Measurements from ENCODE around the gene NPAS3.

Gene NPAS3

GRCh38 chr14:33042591-33042990, 103.9 kb downstream of the NPAS3 start:
- Histone ChIP-seq H3K36me3 (ENCODE audit: control insufficient read depth, insufficient read depth, low read length) (no peaks in the 10 kb centered on the region), H3K27ac (ENCODE audit: insufficient read depth, low read depth, low read length, poor library complexity, severe bottlenecking) (no peak overlapping the region), H3K4me1 (ENCODE audit: control insufficient read depth, insufficient read depth, low read length) (peaks cover 3% of the 10 kb centered on the region), H3K9me3 (ENCODE audit: control insufficient read depth, low read length) (no peaks in the 10 kb centered on the region), H3K27me3 (ENCODE audit: control insufficient read depth, insufficient read depth, low read length, poor library complexity, severe bottlenecking) (no peaks in the 10 kb centered on the region), H3K4me3 (ENCODE audit: insufficient read depth, low read depth, low read length) (no peak overlapping the region)
- WGBS, 2 experiments: 89% methylated on average over 1 of the region's 1 CpG; no CpG with 5 or more reads in 1 of the 2 experiments

- no peak overlapping the region for H3K27ac ChIP-seq (ENCODE audit: insufficient read depth, low read depth, low read length, poor library complexity, severe bottlenecking)
- H3K4me3 ChIP-seq (ENCODE audit: insufficient read depth, low read depth, low read length): no peak overlapping the region
- WGBS, 2 experiments: 88 to 97% methylated on average over 3 to 4 of the region's 4 CpGs
- no peaks in the 10 kb centered on the region for H3K27me3 ChIP-seq (ENCODE audit: control insufficient read depth, insufficient read depth, low read length, poor library complexity, severe bottlenecking)
- no peaks in the 10 kb centered on the region for H3K4me1 ChIP-seq (ENCODE audit: control insufficient read depth, insufficient read depth, low read length)
- no peaks in the 10 kb centered on the region for H3K36me3 ChIP-seq (ENCODE audit: control insufficient read depth, insufficient read depth, low read length)
- H3K9me3 ChIP-seq (ENCODE audit: control insufficient read depth, low read length): no peaks in the 10 kb centered on the region
Observed at GRCh38 chr14:33045760-33046159, 107.1 kb downstream of the NPAS3 start.

GRCh38 chr14:33052943-33053342, 114.3 kb downstream of the NPAS3 start:
- 98 to 100% methylated on average over 2 of the region's 2 CpGs for WGBS, 2 experiments
- no peaks in the 10 kb centered on the region for H3K27me3 ChIP-seq (ENCODE audit: control insufficient read depth, insufficient read depth, low read length, poor library complexity, severe bottlenecking)
- H3K4me3 ChIP-seq (ENCODE audit: insufficient read depth, low read depth, low read length): no peak overlapping the region
- H3K27ac ChIP-seq (ENCODE audit: insufficient read depth, low read depth, low read length, poor library complexity, severe bottlenecking): no peak overlapping the region
- no peaks in the 10 kb centered on the region for H3K36me3 ChIP-seq (ENCODE audit: control insufficient read depth, insufficient read depth, low read length)
- no peaks in the 10 kb centered on the region for H3K4me1 ChIP-seq (ENCODE audit: control insufficient read depth, insufficient read depth, low read length)
- H3K9me3 ChIP-seq (ENCODE audit: control insufficient read depth, low read length): no peaks in the 10 kb centered on the region

- no peaks in the 10 kb centered on the region for H3K36me3 ChIP-seq (ENCODE audit: control insufficient read depth, insufficient read depth, low read length)
- WGBS, 2 experiments: 94 to 95% methylated on average over 3 to 4 of the region's 4 CpGs
- H3K9me3 ChIP-seq (ENCODE audit: control insufficient read depth, low read length): no peaks in the 10 kb centered on the region
- no peak overlapping the region for H3K27ac ChIP-seq (ENCODE audit: insufficient read depth, low read depth, low read length, poor library complexity, severe bottlenecking)
- no peaks in the 10 kb centered on the region for H3K27me3 ChIP-seq (ENCODE audit: control insufficient read depth, insufficient read depth, low read length, poor library complexity, severe bottlenecking)
- H3K4me1 ChIP-seq (ENCODE audit: control insufficient read depth, insufficient read depth, low read length): peaks cover 4% of the 10 kb centered on the region
- no peak overlapping the region for H3K4me3 ChIP-seq (ENCODE audit: insufficient read depth, low read depth, low read length)
Observed at GRCh38 chr14:33056213-33056612, 117.5 kb downstream of the NPAS3 start.

- WGBS, 2 experiments: 85 to 97% methylated on average over 2 to 3 of the region's 4 CpGs
- Histone ChIP-seq H3K27ac (ENCODE audit: insufficient read depth, low read depth, low read length, poor library complexity, severe bottlenecking) (no peak overlapping the region), H3K4me1 (ENCODE audit: control insufficient read depth, insufficient read depth, low read length) (peaks cover 12% of the 10 kb centered on the region), H3K27me3 (ENCODE audit: control insufficient read depth, insufficient read depth, low read length, poor library complexity, severe bottlenecking) (no peaks in the 10 kb centered on the region), H3K4me3 (ENCODE audit: insufficient read depth, low read depth, low read length) (no peak overlapping the region), H3K36me3 (ENCODE audit: control insufficient read depth, insufficient read depth, low read length) (no peaks in the 10 kb centered on the region), H3K9me3 (ENCODE audit: control insufficient read depth, low read length) (no peaks in the 10 kb centered on the region)
Observed at GRCh38 chr14:33057585-33057984, 118.9 kb downstream of the NPAS3 start.

GRCh38 chr14:33061667-33062325, 123.1 kb downstream of the NPAS3 start:
- peaks cover 12% of the 10 kb centered on the region for H3K4me1 ChIP-seq (ENCODE audit: control insufficient read depth, insufficient read depth, low read length)
- 78% methylated on average over 5 to 6 of the region's 6 CpGs for WGBS, 2 experiments
- no peaks in the 10 kb centered on the region for H3K27me3 ChIP-seq (ENCODE audit: control insufficient read depth, insufficient read depth, low read length, poor library complexity, severe bottlenecking)
- H3K27ac ChIP-seq (ENCODE audit: insufficient read depth, low read depth, low read length, poor library complexity, severe bottlenecking): no peak overlapping the region
- no peaks in the 10 kb centered on the region for H3K9me3 ChIP-seq (ENCODE audit: control insufficient read depth, low read length)
- H3K36me3 ChIP-seq (ENCODE audit: control insufficient read depth, insufficient read depth, low read length): no peaks in the 10 kb centered on the region
- no peak overlapping the region for H3K4me3 ChIP-seq (ENCODE audit: insufficient read depth, low read depth, low read length)

GRCh38 chr14:33062476-33062875, 123.8 kb downstream of the NPAS3 start:
- Histone ChIP-seq H3K9me3 (ENCODE audit: control insufficient read depth, low read length) (no peaks in the 10 kb centered on the region), H3K4me1 (ENCODE audit: control insufficient read depth, insufficient read depth, low read length) (peaks cover 12% of the 10 kb centered on the region), H3K27ac (ENCODE audit: insufficient read depth, low read depth, low read length, poor library complexity, severe bottlenecking) (no peak overlapping the region), H3K36me3 (ENCODE audit: control insufficient read depth, insufficient read depth, low read length) (no peaks in the 10 kb centered on the region), H3K27me3 (ENCODE audit: control insufficient read depth, insufficient read depth, low read length, poor library complexity, severe bottlenecking) (no peaks in the 10 kb centered on the region), H3K4me3 (ENCODE audit: insufficient read depth, low read depth, low read length) (no peak overlapping the region)
- WGBS, 2 experiments: 95% methylated on average over 9 of the region's 9 CpGs

GRCh38 chr14:33062881-33063280, 124.2 kb downstream of the NPAS3 start:
- no peaks in the 10 kb centered on the region for H3K9me3 ChIP-seq (ENCODE audit: control insufficient read depth, low read length)
- WGBS, 2 experiments: 88 to 89% methylated on average over 1 to 2 of the region's 2 CpGs
- no peak overlapping the region for H3K27ac ChIP-seq (ENCODE audit: insufficient read depth, low read depth, low read length, poor library complexity, severe bottlenecking)
- no peaks in the 10 kb centered on the region for H3K27me3 ChIP-seq (ENCODE audit: control insufficient read depth, insufficient read depth, low read length, poor library complexity, severe bottlenecking)
- H3K4me1 ChIP-seq (ENCODE audit: control insufficient read depth, insufficient read depth, low read length): peaks cover 12% of the 10 kb centered on the region
- H3K36me3 ChIP-seq (ENCODE audit: control insufficient read depth, insufficient read depth, low read length): no peaks in the 10 kb centered on the region
- H3K4me3 ChIP-seq (ENCODE audit: insufficient read depth, low read depth, low read length): no peak overlapping the region

GRCh38 chr14:33063521-33063920, 124.8 kb downstream of the NPAS3 start:
- Histone ChIP-seq H3K36me3 (ENCODE audit: control insufficient read depth, insufficient read depth, low read length) (no peaks in the 10 kb centered on the region), H3K9me3 (ENCODE audit: control insufficient read depth, low read length) (no peaks in the 10 kb centered on the region), H3K4me3 (ENCODE audit: insufficient read depth, low read depth, low read length) (no peak overlapping the region), H3K27me3 (ENCODE audit: control insufficient read depth, insufficient read depth, low read length, poor library complexity, severe bottlenecking) (no peaks in the 10 kb centered on the region), H3K4me1 (ENCODE audit: control insufficient read depth, insufficient read depth, low read length) (peaks cover 12% of the 10 kb centered on the region), H3K27ac (ENCODE audit: insufficient read depth, low read depth, low read length, poor library complexity, severe bottlenecking) (no peak overlapping the region)
- WGBS, 2 experiments: 94 to 100% methylated on average over 3 to 4 of the region's 4 CpGs

- Histone ChIP-seq H3K4me1 (ENCODE audit: control insufficient read depth, insufficient read depth, low read length) (peaks cover 12% of the 10 kb centered on the region), H3K27me3 (ENCODE audit: control insufficient read depth, insufficient read depth, low read length, poor library complexity, severe bottlenecking) (no peaks in the 10 kb centered on the region), H3K9me3 (ENCODE audit: control insufficient read depth, low read length) (no peaks in the 10 kb centered on the region), H3K4me3 (ENCODE audit: insufficient read depth, low read depth, low read length) (no peak overlapping the region), H3K36me3 (ENCODE audit: control insufficient read depth, insufficient read depth, low read length) (no peaks in the 10 kb centered on the region), H3K27ac (ENCODE audit: insufficient read depth, low read depth, low read length, poor library complexity, severe bottlenecking) (no peak overlapping the region)
Observed at GRCh38 chr14:33065634-33066033, 127.0 kb downstream of the NPAS3 start.

GRCh38 chr14:33068040-33068439, 129.4 kb downstream of the NPAS3 start:
- H3K36me3 ChIP-seq (ENCODE audit: control insufficient read depth, insufficient read depth, low read length): no peaks in the 10 kb centered on the region
- no peaks in the 10 kb centered on the region for H3K9me3 ChIP-seq (ENCODE audit: control insufficient read depth, low read length)
- no peak overlapping the region for H3K4me3 ChIP-seq (ENCODE audit: insufficient read depth, low read depth, low read length)
- H3K4me1 ChIP-seq (ENCODE audit: control insufficient read depth, insufficient read depth, low read length): no peaks in the 10 kb centered on the region
- H3K27ac ChIP-seq (ENCODE audit: insufficient read depth, low read depth, low read length, poor library complexity, severe bottlenecking): no peak overlapping the region
- WGBS, 2 experiments: 97% methylated on average over 3 of the region's 3 CpGs
- H3K27me3 ChIP-seq (ENCODE audit: control insufficient read depth, insufficient read depth, low read length, poor library complexity, severe bottlenecking): no peaks in the 10 kb centered on the region

Data from ectodermal cell (in vitro differentiated cells).